GM12865 (cell line): Measurements from ENCODE around the gene PKNOX2.

ENCODE experiments used
- DNase-seq: peaks from one replicate; pipeline ENCODE4 v3.0.0; 2010; ENCODE audit warnings: low read depth
- H3K4me3 ChIP-seq: 2 replicates; pipeline ENCODE4 v1.5.1; 2011; ENCODE audit warnings: mild to moderate bottlenecking, low read depth, low read length, control low read depth
- TF ChIP-seq, protein P1 (sequence below): IDR thresholded peaks from 2 replicates; pipeline ENCODE4 v1.5.1; 2011; ENCODE audit warnings: low read length, control low read depth, low read depth, inconsistent platforms; ENCODE audit not compliant: insufficient read depth; ENCODE audit errors: missing control alignments

PKNOX2 gene

DNA sequence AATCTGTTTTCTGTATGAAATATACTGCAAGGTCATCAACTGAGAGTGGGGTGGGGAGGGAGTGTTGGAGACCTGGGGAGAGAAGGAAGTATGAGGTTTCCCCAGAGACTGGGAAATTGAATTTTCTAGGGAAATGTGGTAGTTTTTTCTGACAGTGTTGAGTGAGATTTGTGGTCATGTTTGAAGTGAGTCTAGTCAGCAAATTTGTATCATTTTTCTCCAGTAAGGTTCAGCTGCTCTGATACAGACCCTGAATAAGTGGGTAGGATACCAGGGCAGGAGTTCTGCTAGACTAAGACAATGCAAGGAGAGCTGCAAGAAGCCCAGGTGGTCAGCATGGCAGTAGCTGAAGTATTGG, 112.0 kb downstream of the PKNOX2 start:
- TF ChIP-seq, protein P1, sequence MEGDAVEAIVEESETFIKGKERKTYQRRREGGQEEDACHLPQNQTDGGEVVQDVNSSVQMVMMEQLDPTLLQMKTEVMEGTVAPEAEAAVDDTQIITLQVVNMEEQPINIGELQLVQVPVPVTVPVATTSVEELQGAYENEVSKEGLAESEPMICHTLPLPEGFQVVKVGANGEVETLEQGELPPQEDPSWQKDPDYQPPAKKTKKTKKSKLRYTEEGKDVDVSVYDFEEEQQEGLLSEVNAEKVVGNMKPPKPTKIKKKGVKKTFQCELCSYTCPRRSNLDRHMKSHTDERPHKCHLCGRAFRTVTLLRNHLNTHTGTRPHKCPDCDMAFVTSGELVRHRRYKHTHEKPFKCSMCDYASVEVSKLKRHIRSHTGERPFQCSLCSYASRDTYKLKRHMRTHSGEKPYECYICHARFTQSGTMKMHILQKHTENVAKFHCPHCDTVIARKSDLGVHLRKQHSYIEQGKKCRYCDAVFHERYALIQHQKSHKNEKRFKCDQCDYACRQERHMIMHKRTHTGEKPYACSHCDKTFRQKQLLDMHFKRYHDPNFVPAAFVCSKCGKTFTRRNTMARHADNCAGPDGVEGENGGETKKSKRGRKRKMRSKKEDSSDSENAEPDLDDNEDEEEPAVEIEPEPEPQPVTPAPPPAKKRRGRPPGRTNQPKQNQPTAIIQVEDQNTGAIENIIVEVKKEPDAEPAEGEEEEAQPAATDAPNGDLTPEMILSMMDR = no peak
- H3K4me3 ChIP-seq = no peak overlapping the region
- no peak for DNase-seq

DNA sequence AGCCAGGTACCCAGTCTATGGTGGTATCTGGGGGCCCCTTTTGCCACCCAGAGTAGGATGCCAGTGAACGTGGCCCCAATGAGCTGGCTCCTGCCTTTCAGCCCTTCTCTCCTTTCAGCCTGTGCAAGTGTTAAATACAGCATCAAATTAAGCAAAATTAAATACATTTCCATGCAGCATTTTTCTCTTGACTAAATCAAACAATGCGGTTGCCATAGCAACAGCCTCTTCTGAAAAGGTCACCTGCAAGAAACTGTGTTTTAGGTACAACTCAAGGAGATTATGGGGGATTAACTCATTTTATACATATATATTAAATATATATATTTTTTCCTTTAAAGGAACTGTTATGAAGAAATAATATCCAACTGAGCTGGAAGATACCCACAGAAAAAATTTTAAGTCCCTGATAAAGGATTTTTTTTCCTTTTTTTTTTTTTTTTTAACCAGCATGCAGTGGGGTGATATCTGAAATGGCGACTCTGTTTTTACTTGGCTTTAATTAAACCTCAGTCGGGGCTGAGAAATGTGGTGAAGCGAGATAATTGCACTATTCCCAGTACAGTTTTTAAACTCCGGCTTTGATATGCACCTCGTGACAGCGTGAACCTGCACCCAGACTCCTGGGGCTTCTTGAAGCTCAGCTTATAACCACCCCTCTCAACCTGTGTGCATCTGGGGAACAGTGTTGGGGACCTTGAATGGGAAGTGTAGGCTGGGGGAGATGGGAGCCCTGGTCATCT, 115.3 kb downstream of the PKNOX2 start:
- TF ChIP-seq, protein P1 = no peak
- no peak overlapping the region for H3K4me3 ChIP-seq
- no peak for DNase-seq

GRCh38 chr11:125280646-125281045, 116.1 kb downstream of the PKNOX2 start:
- no peak overlapping the region for H3K4me3 ChIP-seq
- TF ChIP-seq, protein P1 = no peak
- no peak for DNase-seq

GRCh38 chr11:125281831-125282595, 117.5 kb downstream of the PKNOX2 start:
- no peak for DNase-seq
- TF ChIP-seq, protein P1 = no peak
- no peak overlapping the region for H3K4me3 ChIP-seq

DNA sequence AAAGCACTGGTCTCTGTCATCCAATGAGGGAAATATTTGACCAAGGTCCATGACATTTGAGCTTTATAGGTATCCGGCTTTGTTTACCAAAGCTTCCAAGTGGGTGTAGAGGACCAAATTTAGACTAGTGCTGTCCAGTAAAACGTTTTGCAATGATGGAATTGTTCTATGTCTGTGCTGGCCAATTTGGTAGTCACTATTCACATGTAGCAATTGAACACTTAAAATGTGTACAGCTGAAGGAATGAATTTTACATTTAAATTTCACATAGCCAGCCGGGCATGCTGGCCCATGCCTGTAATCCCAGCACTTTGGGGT, 118.0 kb downstream of the PKNOX2 start:
- H3K4me3 ChIP-seq = no peak overlapping the region
- DNase-seq = no peak
- TF ChIP-seq, protein P1 = no peak

DNA sequence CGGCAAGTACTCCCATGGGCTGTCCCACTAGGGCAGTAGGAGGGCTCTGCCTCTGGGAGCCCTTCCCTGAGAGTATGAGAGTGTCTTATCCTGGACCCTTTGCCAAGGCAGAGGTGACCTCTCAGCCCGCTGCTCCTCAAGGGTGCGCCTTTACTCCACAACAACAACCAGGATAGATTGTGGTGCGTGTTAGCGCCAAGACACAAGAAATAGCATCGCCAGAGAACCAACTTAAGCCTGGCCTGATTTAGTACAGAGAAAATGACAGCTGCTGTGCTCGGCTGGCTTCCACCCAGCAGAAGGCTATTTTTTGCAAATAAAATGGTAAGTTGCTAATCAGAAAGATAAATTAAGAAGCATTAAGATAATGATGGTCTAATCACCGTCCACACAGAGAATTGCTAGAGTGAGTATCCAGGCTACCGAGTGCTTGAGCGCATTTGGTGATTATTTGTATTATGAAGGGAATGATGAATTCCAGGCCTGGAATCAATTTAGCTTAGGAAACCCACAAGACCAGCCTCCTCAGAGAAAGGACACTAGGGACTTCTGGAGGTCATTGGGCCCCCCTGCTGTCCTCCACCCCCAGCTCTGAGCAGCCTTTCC, 119.8 kb downstream of the PKNOX2 start:
- no peak overlapping the region for H3K4me3 ChIP-seq
- DNase-seq = no peak
- TF ChIP-seq, protein P1 = no peak

GRCh38 chr11:125285844-125286243, 121.3 kb downstream of the PKNOX2 start:
- TF ChIP-seq, protein P1 = no peak
- no peak overlapping the region for H3K4me3 ChIP-seq
- no peak for DNase-seq
